ENCODE results near the gene ZFP36L2. TPM values are rescaled to one million over a fixed set of nuclear protein-coding genes. Genes with fewer than 3 reads are reported as not detected.
"Not testable (repeated sequence)": the region's sequence is repeated elsewhere in the genome, so short reads cannot be mapped to it uniquely, and the experiment has no call there.

ZFP36L2 gene
- total and polyA plus RNA-seq, 9 of the 15 experiments (the other 6 are each of a cell fraction or from before 2014, with no cell fraction given): 4.1 to 60.6 (median 20.3) TPM

GRCh38 chr2:43189861-43190260 is 36.5 kb downstream of the ZFP36L2 start:
- H3K27me3 ChIP-seq (ENCODE audit: control insufficient read depth in 2 of 2, insufficient read depth in 2 of 2, low read length in 2 of 2); H3K9me3 ChIP-seq (replicated peaks; ENCODE audit: control insufficient read depth, insufficient read depth, low read depth, low read length); BruUV-seq (replicated peaks); CTCF ChIA-PET (ENCODE audit: low intra/inter-chr PET ratio); H3K36me3 ChIP-seq (ENCODE audit: control insufficient read depth, insufficient read depth, low read length); H3K9me1 ChIP-seq (ENCODE audit: control insufficient read depth, insufficient read depth, low read length); in situ Hi-C loops (cut with MboI); H3K9ac ChIP-seq (ENCODE audit: insufficient read depth in 1 of 2, low read depth in 2 of 2, low read length in 2 of 2); H3K79me2 ChIP-seq (ENCODE audit: control insufficient read depth, insufficient read depth, low read length); H2AFZ ChIP-seq (ENCODE audit: low read depth, low read length); H4K20me1 ChIP-seq (replicated peaks; ENCODE audit: control insufficient read depth, insufficient read depth, low read length); H3K4me3 ChIP-seq; H3K4me2 ChIP-seq (ENCODE audit: insufficient read depth, low read length); TF ChIP-seq JUND (tag; IDR thresholded peaks at IDR 0.05; ENCODE audit: borderline replicate concordance, low read depth, low read length): not testable (repeated sequence)
- DNase-seq (ENCODE audit: extremely low read depth in 1 of 4, low spot score in 3 of 4) (peak; percentile 43 to 85 (median 58)), ATAC-seq (peak; percentile 4; the same call in 1 of the 3 replicates), FAIRE-seq (peak; percentile 49)
- Histone ChIP-seq H3K27ac (ENCODE audit: extremely low read depth, low read depth, low read length) (peak overlapping the region; percentile 77; the same call in 2 of the 3 replicates), H3K4me1 (replicated peaks in 1 of 2; ENCODE audit: control insufficient read depth in 2 of 2, insufficient read depth in 2 of 2, low read length in 2 of 2) (peaks cover 73 to 79% of the 10 kb centered on the region in 2 experiments)
- intact Hi-C loops (cut with micrococcal nuclease): loop anchor here (1.0 kb wide), 1 partner anchor 36 kb away; the partner anchor contains the start of gene ZFP36L2
- TF ChIP-seq KDM1A (IDR thresholded peaks at IDR 0.05) (peak; percentile 59 to 72), BCOR (IDR thresholded peaks at IDR 0.05) (peak; percentile 92), CBX1 (IDR thresholded peaks at IDR 0.05; ENCODE audit: low read depth) (peak; percentile 53; the same call in 1 of the 2 replicates), NCOA1 (IDR thresholded peaks at IDR 0.05; ENCODE audit: low read depth) (0 out of 2 replicates have a peak, but pooled peaks have one; percentile 12), SOX6 (IDR thresholded peaks at IDR 0.05) (peak; percentile 61; the same call in 1 of the 2 replicates), JUND (IDR thresholded peaks at IDR 0.05; ENCODE audit: borderline replicate concordance, low read depth, low read length) (0 out of 2 replicates have a peak, but pooled peaks have one; percentile 15), RCOR1 (IDR thresholded peaks at IDR 0.05; ENCODE audit: borderline replicate concordance in 1 of 2, low read depth in 2 of 2, low read length in 2 of 2) (peak in 1 of 2 experiments; percentile 39; a peak in 1 of 4 replicates), PHF20 (IDR thresholded peaks at IDR 0.05; ENCODE audit: partially characterized antibody) (peak; percentile 63), SMARCA5 (IDR thresholded peaks at IDR 0.05) (0 out of 2 replicates have a peak, but pooled peaks have one; percentile 10), ZFX (CRISPR knock-in tag; IDR thresholded peaks at IDR 0.05) (0 out of 2 replicates have a peak, but pooled peaks have one; percentile 7), CBFA2T3 (IDR thresholded peaks at IDR 0.05) (peak; percentile 61), ZKSCAN1 (IDR thresholded peaks at IDR 0.05; ENCODE audit: low read depth, low read length) (0 out of 2 replicates have a peak, but pooled peaks have one; percentile 54), ADNP (tag; IDR thresholded peaks at IDR 0.05) (peak; percentile 96), TRIM24 (IDR thresholded peaks at IDR 0.05) (peak in 1 of 2 experiments; percentile 34; a peak in 1 of 4 replicates), ZNF263 (CRISPR knock-in tag; IDR thresholded peaks at IDR 0.05; ENCODE audit: borderline replicate concordance) (peak; percentile 70; the same call in 1 of the 2 replicates)
- TF ChIP-seq, protein P1, sequence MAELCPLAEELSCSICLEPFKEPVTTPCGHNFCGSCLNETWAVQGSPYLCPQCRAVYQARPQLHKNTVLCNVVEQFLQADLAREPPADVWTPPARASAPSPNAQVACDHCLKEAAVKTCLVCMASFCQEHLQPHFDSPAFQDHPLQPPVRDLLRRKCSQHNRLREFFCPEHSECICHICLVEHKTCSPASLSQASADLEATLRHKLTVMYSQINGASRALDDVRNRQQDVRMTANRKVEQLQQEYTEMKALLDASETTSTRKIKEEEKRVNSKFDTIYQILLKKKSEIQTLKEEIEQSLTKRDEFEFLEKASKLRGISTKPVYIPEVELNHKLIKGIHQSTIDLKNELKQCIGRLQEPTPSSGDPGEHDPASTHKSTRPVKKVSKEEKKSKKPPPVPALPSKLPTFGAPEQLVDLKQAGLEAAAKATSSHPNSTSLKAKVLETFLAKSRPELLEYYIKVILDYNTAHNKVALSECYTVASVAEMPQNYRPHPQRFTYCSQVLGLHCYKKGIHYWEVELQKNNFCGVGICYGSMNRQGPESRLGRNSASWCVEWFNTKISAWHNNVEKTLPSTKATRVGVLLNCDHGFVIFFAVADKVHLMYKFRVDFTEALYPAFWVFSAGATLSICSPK (IDR thresholded peaks at IDR 0.05; ENCODE audit: borderline replicate concordance): peak; percentile 20; the same call in 1 of the 2 replicates
- POLR2A ChIA-PET: interaction anchor here (2.0 kb wide), 1 partner anchor 9 kb away, joined by 6 read pairs; no protein-coding TSS in a partner anchor
- WGBS (ENCODE audit: insufficient coverage, low coverage, missing lambda C conversion rate): 10% methylated on average over 7 of the region's 7 CpGs

All from K562 (cell line).